Ovary (tissue), 9 donors: Measurements from ENCODE around the gene AAR2. TPM values are rescaled to one million over a fixed set of nuclear protein-coding genes. Genes with fewer than 3 reads are reported as not detected.

Source experiments
- DNase-seq, 5 donors: peaks; one replicate each; pipeline ENCODE4 v3.0.0-alpha.2; 2019 to 2020
- H3K27ac ChIP-seq, 2 donors: fragments of 200-600 bp; one replicate each; pipeline versions ENCODE4 v1.5.1 to v1.8.0; 2019 to 2022
- H3K27me3 ChIP-seq: fragments of 200-600 bp; one replicate; pipeline ENCODE4 v1.8.0; 2022
- H3K36me3 ChIP-seq: fragments of 200-600 bp; sonication (generic); one replicate; pipeline ENCODE4 v1.5.1; 2019
- H3K4me1 ChIP-seq: one replicate; pipeline ENCODE4 v1.8.1; 2013; ENCODE audit warnings: mild to moderate bottlenecking, moderate library complexity; ENCODE audit not compliant: insufficient read depth
- H3K4me3 ChIP-seq: fragments of 200-600 bp; sonication (generic); one replicate; pipeline ENCODE4 v1.5.1; 2017
- H3K9me3 ChIP-seq, 2 donors: fragments of 200-600 bp in 1 of 2; sonication (generic) in 1 of 2; one replicate each; pipeline versions ENCODE4 v1.5.1 to v1.8.1; 2013 to 2019; ENCODE audit warnings: mild to moderate bottlenecking in 1 of 2, moderate library complexity in 1 of 2
- CTCF ChIP-seq, 3 donors: fragments of 450-650 bp in 2 of 3; fragments of 200-600 bp in 1 of 3; IDR thresholded peaks; one replicate each; pipeline versions ENCODE4 v1.5.1 to v1.8.0; 2016 to 2022; ENCODE audit warnings: antibody characterized with exemption in 3 of 3, mild to moderate bottlenecking in 1 of 3
- EP300 ChIP-seq: sonication (generic); formaldehyde crosslinking; IDR thresholded peaks from one replicate; pipeline ENCODE4 v1.6.1; 2017; ENCODE audit warnings: antibody characterized with exemption
- POLR2A ChIP-seq: fragments of 450-650 bp; IDR thresholded peaks from one replicate; pipeline ENCODE4 v1.6.1; 2017; ENCODE audit warnings: antibody characterized with exemption, mild to moderate bottlenecking, moderate library complexity
- WGBS, 3 donors: extraction: QIAGEN DNeasy Blood & Tissue Kit in 1 of 3; methylation state at CpG; one replicate each; pipeline versions ENCODE4 v1.1.5 to v1.1.7; 2013 to 2017; 5-methylcytosine and 5-hydroxymethylcytosine counted together
- intact Hi-C, 4 donors: fragments of 100-400 bp; cut with DNase I; formaldehyde crosslinking; loops; one replicate each; pipeline versions ENCODE4 v1.11.0 to v1.15.1; 2022 to 2023
- polyA plus RNA-seq, 2 donors: library from polyadenylated mRNA; stranded (reverse); fragments of 200-250 nt in 1 of 2; fragments of 350-450 nt in 1 of 2; fragmentation: Illumina TruSeq in 1 of 2; extraction: RNeasy Lipid Tissue Mini Kit (QIAGEN cat#74804) in 1 of 2; gene quantifications; one replicate each; pipeline ENCODE4 v1.2.3, GENCODE V29; 2013 to 2014
- total RNA-seq, 7 donors: library from RNA; depleted of rRNA in 2 of 7; stranded (reverse); fragments of >200 nt in 2 of 7; fragmentation: NEBNext Ultra II Directional in 3 of 7; extraction: Animal tissue kit (Norgen Biotek cat#: 25700) in 3 of 7; gene quantifications; one replicate each; pipeline versions ENCODE4 v1.1.0 to v1.2.4, GENCODE V29; 2016 to 2023
- donor health status: DM: no; HTN: no; CAD: no; lungs with moderate emphysema.
- donor health status: DM: no; HTN: no; CAD: no.
- donor health status: Bipolar disorder and iron deficiency.
- donor health status: DM: yes; HTN: yes; CAD: no.
- donor health status: DM: no; HTN: no; CAD: no.
- donor health status: DM: yes; HTN: yes; CAD: no.

Gene AAR2
- total and polyA plus RNA-seq, 9 donors: 19.7 to 40.2 (median 26.6) TPM

GRCh38 chr20:36246401-36246800 is 10.1 kb downstream of the AAR2 start:
- 76 to 82% (median 81%) methylated on average over 4 of the region's 4 CpGs for WGBS, 3 donors
- intact Hi-C loops: no loop called here
- no peaks in the 10 kb centered on the region for H3K36me3 ChIP-seq
- no peak for DNase-seq
- H3K9me3 ChIP-seq: no peaks in the 10 kb centered on the region
- H3K4me1 ChIP-seq: no peaks in the 10 kb centered on the region
- no peak overlapping the region for H3K4me3 ChIP-seq
- TF ChIP-seq POLR2A (no peak), EP300 (no peak), CTCF (IDR thresholded peaks at IDR 0.05) (no peak)
- no peak overlapping the region for H3K27ac ChIP-seq
- no peaks in the 10 kb centered on the region for H3K27me3 ChIP-seq

GRCh38 chr20:36248836-36249235 is 12.6 kb downstream of the AAR2 start:
- intact Hi-C loops: no loop called here
- Histone ChIP-seq H3K4me3 (no peak overlapping the region), H3K36me3 (no peaks in the 10 kb centered on the region), H3K4me1 (no peaks in the 10 kb centered on the region), H3K27ac (no peak overlapping the region), H3K9me3 (no peaks in the 10 kb centered on the region), H3K27me3 (no peaks in the 10 kb centered on the region)
- 75 to 85% (median 82%) methylated on average over 4 of the region's 4 CpGs for WGBS, 3 donors
- DNase-seq: no peak
- TF ChIP-seq EP300: no peak
- TF ChIP-seq CTCF (IDR thresholded peaks at IDR 0.05): no peak
- TF ChIP-seq POLR2A: no peak

GRCh38 chr20:36249450-36249849 is 13.2 kb downstream of the AAR2 start:
- 60 to 69% (median 64%) methylated on average over 3 of the region's 3 CpGs for WGBS, 3 donors
- Histone ChIP-seq H3K4me3 (no peak overlapping the region), H3K27ac (no peak overlapping the region), H3K27me3 (no peaks in the 10 kb centered on the region), H3K4me1 (no peaks in the 10 kb centered on the region), H3K9me3 (no peaks in the 10 kb centered on the region), H3K36me3 (no peaks in the 10 kb centered on the region)
- TF ChIP-seq POLR2A: no peak
- TF ChIP-seq CTCF (IDR thresholded peaks at IDR 0.05): no peak
- intact Hi-C loops: no loop called here
- no peak for DNase-seq

GRCh38 chr20:36251426-36251825 is 15.1 kb downstream of the AAR2 start:
- no peaks in the 10 kb centered on the region for H3K36me3 ChIP-seq
- H3K27me3 ChIP-seq: no peaks in the 10 kb centered on the region
- no peak overlapping the region for H3K4me3 ChIP-seq
- intact Hi-C loops: no loop called here
- no peak overlapping the region for H3K27ac ChIP-seq
- TF ChIP-seq POLR2A (no peak), CTCF (IDR thresholded peaks at IDR 0.05) (no peak), EP300 (no peak)
- no peak for DNase-seq
- no peaks in the 10 kb centered on the region for H3K4me1 ChIP-seq
- H3K9me3 ChIP-seq: no peaks in the 10 kb centered on the region
- WGBS, 3 donors: 92 to 99% (median 95%) methylated on average over 5 of the region's 5 CpGs

- H3K4me3 ChIP-seq: no peak overlapping the region
- intact Hi-C loops: no loop called here
- no peaks in the 10 kb centered on the region for H3K9me3 ChIP-seq
- H3K27me3 ChIP-seq: no peaks in the 10 kb centered on the region
- WGBS, 3 donors: 93 to 99% (median 96%) methylated on average over 3 of the region's 3 CpGs
- H3K36me3 ChIP-seq: no peaks in the 10 kb centered on the region
- TF ChIP-seq POLR2A (no peak), CTCF (IDR thresholded peaks at IDR 0.05) (no peak), EP300 (no peak)
- H3K4me1 ChIP-seq: no peaks in the 10 kb centered on the region
- DNase-seq: no peak
- H3K27ac ChIP-seq: no peak overlapping the region
Measured at GRCh38 chr20:36252511-36252910, 16.2 kb downstream of the AAR2 start.
